NCI-H2029 (cell line): ENCODE data around the gene ETFB.

ENCODE experiments used
- DNase-seq: peaks from one replicate; lab custom pipeline; 2025; lab: John Stamatoyannopoulos, UW

Gene ETFB

GRCh38 chr19:51327066-51328001 is 38.9 kb downstream of the ETFB start:
- DNase-seq = no peak

GRCh38 chr19:51326216-51327065 is 39.7 kb downstream of the ETFB start:
- DNase-seq = no peak

GRCh38 chr19:51325161-51325976 is 40.8 kb downstream of the ETFB start:
- no peak for DNase-seq

- no peak for DNase-seq
These were observed 42.1 kb downstream of the ETFB start for GRCh38 chr19:51324167-51324481.

DNA sequence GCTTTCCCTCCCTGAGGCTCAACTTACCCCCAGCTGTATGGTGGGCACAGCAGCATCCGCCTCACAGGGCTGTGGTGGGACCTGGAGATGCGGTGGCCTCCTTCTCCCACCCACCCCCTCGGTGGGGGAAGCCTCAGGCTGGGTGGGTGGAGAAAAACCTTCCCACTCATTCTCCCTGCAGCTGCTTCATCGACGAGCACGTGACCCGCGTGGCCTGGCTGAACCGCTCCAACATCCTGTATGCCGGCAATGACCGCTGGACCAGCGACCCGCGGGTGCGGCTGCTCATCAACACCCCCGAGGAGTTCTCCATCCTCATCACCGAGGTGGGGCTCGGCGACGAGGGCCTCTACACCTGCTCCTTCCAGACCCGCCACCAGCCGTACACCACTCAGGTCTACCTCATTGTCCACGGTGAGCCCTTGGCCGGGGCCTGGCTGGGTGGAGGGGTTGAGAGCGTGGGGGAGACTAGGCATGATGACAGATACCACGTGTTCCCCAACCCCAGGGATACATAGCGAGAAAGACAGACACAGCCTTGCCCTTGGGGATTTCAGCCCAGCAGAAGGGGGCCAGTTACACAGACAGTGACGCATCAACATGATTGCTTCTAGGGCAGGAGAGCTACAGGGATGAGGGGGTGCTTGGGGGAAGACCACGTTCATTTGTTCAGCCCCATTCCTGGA is 42.6 kb downstream of the ETFB start:
- no peak for DNase-seq

DNA sequence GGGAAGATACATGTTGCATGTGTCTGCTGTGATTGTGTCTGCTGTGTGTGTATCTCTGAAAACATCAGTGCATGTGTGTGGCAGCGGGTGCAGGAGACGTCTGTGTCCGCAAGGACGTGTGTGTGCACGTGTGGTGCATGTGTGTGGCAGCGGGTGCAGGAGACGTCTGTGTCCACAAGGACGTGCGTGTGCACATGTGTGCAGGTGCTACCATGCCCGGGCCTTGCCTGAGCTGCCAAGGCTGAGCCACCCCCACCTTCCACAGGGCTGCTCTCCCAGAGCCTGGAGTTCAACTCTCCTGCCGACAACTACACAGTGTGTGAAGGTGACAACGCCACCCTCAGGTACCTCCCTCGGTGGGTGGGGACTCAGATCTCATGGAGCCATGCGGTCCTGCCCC is 44.4 kb downstream of the ETFB start:
- no peak for DNase-seq

GRCh38 chr19:51320280-51320657 is 45.9 kb downstream of the ETFB start:
- no peak for DNase-seq

- no peak for DNase-seq
These were observed 46.4 kb downstream of the ETFB start for GRCh38 chr19:51319649-51320279.

- no peak for DNase-seq
These were observed 47.2 kb downstream of the ETFB start for GRCh38 chr19:51318687-51319648.

DNA sequence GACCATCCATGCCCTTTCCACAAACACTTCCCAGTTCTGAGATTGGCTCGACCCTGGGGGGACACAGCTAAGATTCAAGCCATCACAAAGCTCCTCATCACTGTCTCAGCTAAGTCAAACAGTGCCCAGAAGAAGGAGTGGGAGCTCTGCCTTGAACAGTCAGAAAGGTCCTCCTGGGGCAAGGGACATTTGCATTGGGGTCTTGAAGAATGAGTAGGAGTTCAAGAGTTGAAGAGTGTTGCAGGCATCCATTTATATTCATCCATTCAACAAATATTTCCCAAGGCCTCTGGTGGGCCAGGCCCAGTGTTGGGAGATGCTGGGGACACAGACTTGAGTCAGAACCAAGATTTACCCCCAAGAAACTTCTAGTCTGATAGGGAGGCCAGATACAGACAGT is 48.2 kb downstream of the ETFB start:
- DNase-seq = no peak

DNA sequence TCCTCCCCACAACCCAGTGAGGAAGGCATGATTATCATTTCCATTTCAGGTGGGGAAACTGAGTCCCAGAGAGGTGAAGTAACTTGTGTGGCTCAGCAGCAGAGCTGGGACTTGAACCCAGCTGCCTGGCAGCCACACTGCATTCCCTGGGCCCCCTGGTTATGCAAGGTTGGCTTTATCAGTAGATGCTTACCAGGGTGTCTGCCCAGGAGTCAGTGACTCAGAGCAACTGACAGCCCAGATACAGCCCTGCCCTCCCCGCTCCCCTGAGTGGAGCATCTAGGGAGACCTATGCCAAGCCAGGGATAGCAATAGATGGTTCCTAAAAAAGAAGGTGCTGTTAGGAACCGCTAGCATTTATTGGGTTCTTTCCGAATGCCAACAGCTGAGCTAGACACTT is 48.8 kb downstream of the ETFB start:
- DNase-seq = no peak

DNA sequence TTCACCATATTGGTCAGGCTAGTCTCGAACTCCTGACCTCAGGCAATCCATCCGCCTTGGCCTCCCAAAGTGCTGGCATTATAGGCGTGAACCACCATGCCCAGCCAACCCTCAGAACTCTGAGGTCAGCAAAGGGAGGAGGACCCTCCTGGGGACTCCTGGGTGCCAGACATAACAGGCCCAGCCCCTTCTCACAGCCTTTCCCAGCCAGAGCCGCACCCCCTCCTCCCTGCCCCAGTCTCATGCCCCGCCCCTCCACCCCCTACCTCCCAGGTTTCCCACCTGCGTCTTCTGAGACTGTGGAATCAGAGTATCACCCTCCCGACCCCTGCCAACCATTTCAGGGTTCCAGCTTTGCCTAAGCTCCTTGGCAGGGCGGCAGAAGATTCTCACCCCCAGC is 49.5 kb downstream of the ETFB start:
- DNase-seq = no peak

GRCh38 chr19:51311351-51312257 is 54.6 kb downstream of the ETFB start, which contains the start of gene IGLON5:
Gene IGLON5 (plus strand): TSS chr19:51311644. CDS start chr19:51311848, 204 bp downstream.
- no peak for DNase-seq

GRCh38 chr19:51305479-51305878 is 60.7 kb downstream of the ETFB start:
- DNase-seq = no peak

- no peak for DNase-seq
These were observed 64.9 kb downstream of the ETFB start for GRCh38 chr19:51301266-51301665.

DNA sequence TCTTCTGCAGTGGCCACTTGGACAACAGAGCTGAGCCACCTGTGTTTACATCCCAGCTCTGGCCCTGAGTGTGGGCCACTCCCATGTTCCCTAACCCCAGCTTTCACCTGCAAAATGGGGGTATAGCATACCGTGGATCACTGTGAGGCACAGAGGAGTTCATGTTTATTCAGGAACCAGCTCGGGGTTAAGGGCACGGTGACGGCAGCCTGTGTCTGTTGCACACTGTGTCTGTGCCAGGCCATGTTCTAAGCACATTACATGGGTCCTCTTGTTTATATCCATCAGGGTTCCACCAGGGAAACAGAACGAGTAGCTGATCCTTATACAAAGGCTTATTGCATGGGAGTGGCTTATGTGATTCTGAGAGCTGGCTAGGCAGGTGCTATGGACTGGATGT is 68.8 kb downstream of the ETFB start:
- no peak for DNase-seq

- DNase-seq = no peak
These were observed 69.7 kb downstream of the ETFB start for GRCh38 chr19:51296336-51297093.
